Measurements from ENCODE around the gene RAMACL.
"Not testable (repeated sequence)": the region's sequence is repeated elsewhere in the genome, so short reads cannot be mapped to it uniquely, and the experiment has no call there.

RAMACL gene

GRCh38 chr6:166586424-166587156, at the start of gene RAMACL:
Gene RAMACL, minus strand, starts transcription at chr6:166586678. Its CDS starts 201 bp downstream, at chr6:166586477.
- ATAC-seq (peak; percentile 93), DNase-seq (peak; percentile 48)

- ATAC-seq (no peak), DNase-seq (no peak)
Measured at GRCh38 chr6:166635013-166635970, 48.8 kb upstream of the RAMACL start.

GRCh38 chr6:166634581-166634980, 48.1 kb upstream of the RAMACL start:
- DNase-seq, ATAC-seq: not testable (repeated sequence)

GRCh38 chr6:166633732-166634535, 47.5 kb upstream of the RAMACL start:
- DNase-seq: no peak

GRCh38 chr6:166632731-166633130, 46.3 kb upstream of the RAMACL start:
- DNase-seq: no peak
- ATAC-seq: no peak

More at GRCh38 chr6:166633732-166634535, 47.5 kb upstream of the RAMACL start:
- ATAC-seq: no peak

- DNase-seq: no peak
- no peak for ATAC-seq
Measured at GRCh38 chr6:166630462-166630861, 44.0 kb upstream of the RAMACL start.

GRCh38 chr6:166629628-166630027, 43.1 kb upstream of the RAMACL start:
- DNase-seq (no peak), ATAC-seq (no peak)

- DNase-seq (peak; percentile 57), ATAC-seq (peak; percentile 7)
Measured at GRCh38 chr6:166627875-166628801, 41.7 kb upstream of the RAMACL start.

- peak; percentile 95 for ATAC-seq
- DNase-seq: peak; percentile 99
Measured at GRCh38 chr6:166627033-166627874, 40.8 kb upstream of the RAMACL start, which contains the start of gene RPS6KA2. Gene RPS6KA2, minus strand, starts transcription at chr6:166627251. Its CDS starts 232 bp downstream, at chr6:166627019.

GRCh38 chr6:166626177-166627032, 39.9 kb upstream of the RAMACL start:
- DNase-seq: peak; percentile 26
- no peak for ATAC-seq

- ATAC-seq: no peak
- no peak for DNase-seq
Measured at GRCh38 chr6:166625356-166625755, 38.9 kb upstream of the RAMACL start.

GRCh38 chr6:166624275-166624674, 37.8 kb upstream of the RAMACL start:
- no peak for ATAC-seq
- DNase-seq: no peak

- DNase-seq (no peak), ATAC-seq (no peak)
Measured at GRCh38 chr6:166623318-166623717, 36.8 kb upstream of the RAMACL start.

GRCh38 chr6:166621114-166621540, 34.6 kb upstream of the RAMACL start:
- ATAC-seq: no peak
- no peak for DNase-seq

GRCh38 chr6:166620478-166621113, 34.1 kb upstream of the RAMACL start:
- DNase-seq (no peak), ATAC-seq (no peak)

- DNase-seq (no peak), ATAC-seq (no peak)
Measured at GRCh38 chr6:166619912-166620311, 33.4 kb upstream of the RAMACL start.

- ATAC-seq (no peak), DNase-seq (no peak)
Measured at GRCh38 chr6:166618866-166619761, 32.6 kb upstream of the RAMACL start.
